HEK293 (cell line): ENCODE measurements around the gene PRKG1.
A peak's percentile ranks its signal among the peaks of the same experiment; 100 is the strongest.

Experiments
- CTCF ChIA-PET: fragments of 350-600 bp; formaldehyde crosslinking; extraction: SDS; loops from one replicate; lab custom pipeline; 2021; ENCODE audit warnings: antibody characterized with exemption; lab: Yijun Ruan, JAX
- POLR2A ChIA-PET: fragments of 300-600 bp; formaldehyde crosslinking; extraction: SDS; loops from one replicate; lab custom pipeline; 2020; ENCODE audit warnings: antibody characterized with exemption, inconsistent platforms; lab: Yijun Ruan, JAX
- H3K27ac ChIP-seq: fragments of 200-500 bp; sonication (Bioruptor generic); 2 replicates; pipeline ENCODE4 v1.5.1; 2014; ENCODE audit warnings: low read depth, low read length, control low read depth, inconsistent platforms; ENCODE audit errors: extremely low read depth
- H3K36me3 ChIP-seq, 2 experiments: fragments of 200-500 bp in 1 of 2; sonication (Bioruptor generic) in 1 of 2; 1 replicate in 1 of 2; 2 replicates in 1 of 2; pipeline ENCODE4 v1.5.1; 2014 to 2017; ENCODE audit warnings: inconsistent platforms in 2 of 2, low read length in 2 of 2; ENCODE audit not compliant: control insufficient read depth in 2 of 2, insufficient read depth in 1 of 2
- H3K4me1 ChIP-seq: fragments of 200-500 bp; sonication (Bioruptor generic); 2 replicates; pipeline ENCODE4 v1.5.1; 2014; ENCODE audit warnings: mild to moderate bottlenecking, low read length, inconsistent platforms; ENCODE audit not compliant: control insufficient read depth, insufficient read depth
- H3K4me3 ChIP-seq: 2 replicates; pipeline ENCODE4 v1.5.1; 2011; ENCODE audit warnings: low read depth, mild to moderate bottlenecking, control low read depth, low read length, moderate library complexity
- H3K9me3 ChIP-seq: fragments of 200-500 bp; sonication (Bioruptor generic); 2 replicates; pipeline ENCODE4 v1.5.1; 2014; ENCODE audit warnings: low read depth, low read length, inconsistent platforms; ENCODE audit not compliant: control insufficient read depth, insufficient read depth
- AEBP2 ChIP-seq: fragments of 450-650 bp; formaldehyde crosslinking; IDR thresholded peaks from 2 replicates; pipeline ENCODE4 v1.5.1; 2016; ENCODE audit warnings: missing biosample characterization, missing genetic modification characterization, borderline replicate concordance
- BCL6B ChIP-seq: fragments of 450-650 bp; formaldehyde crosslinking; IDR thresholded peaks from 2 replicates; pipeline ENCODE4 v1.5.1; 2017; ENCODE audit warnings: missing biosample characterization, missing genetic modification characterization
- EGR2 ChIP-seq: fragments of 450-650 bp; formaldehyde crosslinking; IDR thresholded peaks from 2 replicates; pipeline ENCODE4 v1.5.1; 2016; ENCODE audit warnings: low read depth, missing biosample characterization, missing genetic modification characterization
- SALL2 ChIP-seq: fragments of 450-650 bp; formaldehyde crosslinking; IDR thresholded peaks from 2 replicates; pipeline ENCODE4 v1.5.0; 2017; ENCODE audit warnings: missing biosample characterization, mild to moderate bottlenecking, missing genetic modification characterization, borderline replicate concordance
- SCRT2 ChIP-seq: fragments of 450-650 bp; formaldehyde crosslinking; IDR thresholded peaks from 2 replicates; pipeline ENCODE4 v1.5.1; 2016; ENCODE audit warnings: missing biosample characterization, missing genetic modification characterization
- ZBTB44 ChIP-seq: fragments of 450-650 bp; IDR thresholded peaks from 2 replicates; pipeline ENCODE4 v1.5.1; 2018; ENCODE audit warnings: missing biosample characterization, mild to moderate bottlenecking, missing genetic modification characterization
- ZFP69B ChIP-seq: fragments of 450-650 bp; formaldehyde crosslinking; IDR thresholded peaks from 2 replicates; pipeline ENCODE4 v1.5.1; 2016; ENCODE audit warnings: missing biosample characterization, missing genetic modification characterization
- ZNF19 ChIP-seq: fragments of 450-650 bp; formaldehyde crosslinking; IDR thresholded peaks from 2 replicates; pipeline ENCODE4; 2016; ENCODE audit warnings: missing biosample characterization, missing genetic modification characterization, low read depth
- ZNF391 ChIP-seq: fragments of 450-650 bp; formaldehyde crosslinking; IDR thresholded peaks from 2 replicates; pipeline ENCODE4 v1.5.1; 2016; ENCODE audit warnings: low read depth, missing biosample characterization, missing genetic modification characterization, borderline replicate concordance
- ZNF426 ChIP-seq: fragments of 450-650 bp; formaldehyde crosslinking; IDR thresholded peaks from 2 replicates; pipeline ENCODE4 v1.5.1; 2017; ENCODE audit warnings: missing biosample characterization, missing genetic modification characterization, mild to moderate bottlenecking, inconsistent platforms, moderate library complexity
- ZNF48 ChIP-seq: fragments of 450-650 bp; formaldehyde crosslinking; IDR thresholded peaks from 2 replicates; pipeline ENCODE4 v1.5.1; 2016; ENCODE audit warnings: missing biosample characterization, missing genetic modification characterization
- ZNF513 ChIP-seq: fragments of 450-650 bp; IDR thresholded peaks from 2 replicates; pipeline ENCODE4 v1.5.1; 2018; ENCODE audit warnings: missing biosample characterization, missing genetic modification characterization
- ZNF518A ChIP-seq: fragments of 450-650 bp; formaldehyde crosslinking; conservative IDR thresholded peaks from 2 replicates; pipeline ENCODE4 v1.5.1; 2016; ENCODE audit warnings: low read depth, missing biosample characterization, missing genetic modification characterization
- ZNF610 ChIP-seq: fragments of 450-650 bp; formaldehyde crosslinking; IDR thresholded peaks from 2 replicates; pipeline ENCODE4 v1.5.1; 2016; ENCODE audit warnings: missing biosample characterization, missing genetic modification characterization, borderline replicate concordance
- ZNF623 ChIP-seq: fragments of 450-650 bp; formaldehyde crosslinking; IDR thresholded peaks from 2 replicates; pipeline ENCODE4 v1.5.1; 2016; ENCODE audit warnings: missing biosample characterization, missing genetic modification characterization
- ZNF624 ChIP-seq: fragments of 450-650 bp; formaldehyde crosslinking; IDR thresholded peaks from 2 replicates; pipeline ENCODE4 v1.5.1; 2017; ENCODE audit warnings: missing biosample characterization, missing genetic modification characterization
- ZNF645 ChIP-seq: fragments of 450-650 bp; formaldehyde crosslinking; IDR thresholded peaks from 2 replicates; pipeline ENCODE4; 2016; ENCODE audit warnings: missing biosample characterization, missing genetic modification characterization
- ZNF704 ChIP-seq: fragments of 450-650 bp; formaldehyde crosslinking; IDR thresholded peaks from 2 replicates; pipeline ENCODE4 v1.5.1; 2016; ENCODE audit warnings: missing biosample characterization, missing genetic modification characterization
- ZSCAN18 ChIP-seq: fragments of 450-650 bp; formaldehyde crosslinking; IDR thresholded peaks from 2 replicates; pipeline ENCODE4 v1.5.1; 2016; ENCODE audit warnings: missing biosample characterization, missing genetic modification characterization

PRKG1 gene

GRCh38 chr10:51087114-51087513 lies 12.8 kb downstream of the PRKG1 start:
- ChIA-PET CTCF (interaction anchor here (0.6 kb wide), 1 partner anchor 870 kb away, joined by 4 read pairs; no protein-coding TSS in a partner anchor), POLR2A (no interaction called here)
- no peak for TF ChIP-seq ZNF624 (tag by site-specific recombination)
- TF ChIP-seq ZNF391 (tag by site-specific recombination): no peak
- TF ChIP-seq BCL6B (tag by site-specific recombination): no peak
- TF ChIP-seq AEBP2: no peak
- peak; percentile 89 for TF ChIP-seq ZNF513 (tag by site-specific recombination)
- TF ChIP-seq ZNF48 (tag by site-specific recombination): no peak
- TF ChIP-seq ZFP69B (tag by site-specific recombination): no peak
- no peak for TF ChIP-seq EGR2
- H3K4me3 ChIP-seq: no peak overlapping the region
- H3K36me3 ChIP-seq: no peaks in the 10 kb centered on the region
- peaks cover 13% of the 10 kb centered on the region for H3K4me1 ChIP-seq
- no peaks in the 10 kb centered on the region for H3K9me3 ChIP-seq
- H3K27ac ChIP-seq: no peak overlapping the region

GRCh38 chr10:51090190-51090589 lies 15.9 kb downstream of the PRKG1 start:
- no peaks in the 10 kb centered on the region for H3K9me3 ChIP-seq
- H3K36me3 ChIP-seq: no peaks in the 10 kb centered on the region
- CTCF ChIA-PET: interaction anchor here (0.8 kb wide), 1 partner anchor 26 kb away, joined by 3 read pairs; no protein-coding TSS in a partner anchor
- H3K4me1 ChIP-seq: peaks cover 7% of the 10 kb centered on the region; the same call in 1 of the 2 replicates
- H3K27ac ChIP-seq: no peak overlapping the region
- no peak overlapping the region for H3K4me3 ChIP-seq
- POLR2A ChIA-PET: no interaction called here
- TF ChIP-seq ZNF426 (tag by site-specific recombination) (no peak), EGR2 (peak; percentile 60), ZNF704 (tag by site-specific recombination) (no peak), SCRT2 (tag by site-specific recombination) (no peak), ZNF518A (tag by site-specific recombination) (no peak), ZNF610 (tag by site-specific recombination) (no peak), ZBTB44 (no peak), SALL2 (no peak), ZSCAN18 (tag by site-specific recombination) (no peak), ZNF645 (tag by site-specific recombination) (no peak), ZNF623 (tag by site-specific recombination) (no peak), ZNF19 (tag by site-specific recombination) (no peak)
